HepG2 (cell line): Measurements from ENCODE around the gene TBC1D24. TPM values are rescaled to one million over a fixed set of nuclear protein-coding genes. Genes with fewer than 3 reads are reported as not detected.
A peak's percentile ranks its signal among the peaks of the same experiment; 100 is the strongest.

Source experiments
- CC2D1A ChIP-seq: sonication (generic); formaldehyde crosslinking; IDR thresholded peaks from 2 replicates; pipeline ENCODE4 v1.8.1; 2023; ENCODE audit warnings: mild to moderate bottlenecking, missing genetic modification reagents
- CCDC6 ChIP-seq: sonication (generic); formaldehyde crosslinking; IDR thresholded peaks from 2 replicates; pipeline ENCODE4 v1.8.1; 2022; ENCODE audit warnings: mild to moderate bottlenecking, missing genetic modification reagents, moderate library complexity
- CREB1 ChIP-seq, 2 experiments: fragments of 450-650 bp in 1 of 2; IDR thresholded peaks; 2 replicates each; pipeline ENCODE4 v1.6.1; 2016 to 2017; ENCODE audit warnings: control low read depth in 1 of 2, mild to moderate bottlenecking in 1 of 2, missing compliant biosample characterization in 1 of 2, missing genetic modification characterization in 1 of 2
- ISL2 ChIP-seq: sonication (generic); formaldehyde crosslinking; IDR thresholded peaks from 2 replicates; pipeline ENCODE4 v1.5.0; 2020; ENCODE audit warnings: missing genetic modification reagents
- NFYB ChIP-seq: sonication (generic); formaldehyde crosslinking; IDR thresholded peaks from 2 replicates; pipeline ENCODE4 v1.4.0; 2020; ENCODE audit warnings: missing genetic modification reagents
- PHF21A ChIP-seq: sonication (generic); formaldehyde crosslinking; IDR thresholded peaks from 2 replicates; pipeline ENCODE4 v1.5.0; 2020; ENCODE audit warnings: mild to moderate bottlenecking, missing genetic modification reagents
- POLR2AphosphoS5 ChIP-seq: IDR thresholded peaks from 2 replicates; pipeline ENCODE4 v1.6.1; 2012; ENCODE audit warnings: low read depth, low read length
- REST ChIP-seq, 2 experiments: IDR thresholded peaks; 2 replicates each; pipeline ENCODE4 v1.6.1; 2011 to 2012; ENCODE audit warnings: low read length in 2 of 2, borderline replicate concordance in 1 of 2, low read depth in 1 of 2, mild to moderate bottlenecking in 1 of 2, moderate library complexity in 1 of 2
- SIN3A ChIP-seq: IDR thresholded peaks from 2 replicates; pipeline ENCODE4 v1.6.1; 2011; ENCODE audit warnings: low read depth, mild to moderate bottlenecking, control low read depth, low read length, borderline replicate concordance
- SIX4 ChIP-seq: sonication (generic); formaldehyde crosslinking; IDR thresholded peaks from 2 replicates; pipeline ENCODE4 v1.4.0; 2020; ENCODE audit warnings: missing genetic modification reagents
- SRSF4 ChIP-seq: fragments of 200-400 bp; formaldehyde crosslinking; IDR thresholded peaks from one replicate; pipeline ENCODE4 v1.6.1; 2018; ENCODE audit warnings: mild to moderate bottlenecking, low read depth, low read length, moderate library complexity; ENCODE audit not compliant: poor library complexity, severe bottlenecking
- TARDBP ChIP-seq: sonication (generic); formaldehyde crosslinking; IDR thresholded peaks from 2 replicates; pipeline ENCODE4 v1.8.0; 2022; ENCODE audit warnings: mild to moderate bottlenecking, missing genetic modification reagents
- U2AF2 ChIP-seq: fragments of 200-400 bp; formaldehyde crosslinking; IDR thresholded peaks from 2 replicates; pipeline ENCODE4 v1.6.1; 2017; ENCODE audit warnings: low read depth, mild to moderate bottlenecking, low read length
- ZNF546 ChIP-seq: sonication (generic); formaldehyde crosslinking; conservative IDR thresholded peaks from 2 replicates; pipeline ENCODE4 v1.8.1; 2023; ENCODE audit warnings: mild to moderate bottlenecking, missing genetic modification reagents
- ZNF710 ChIP-seq: sonication (generic); formaldehyde crosslinking; IDR thresholded peaks from 2 replicates; pipeline ENCODE4 v1.5.0; 2020; ENCODE audit warnings: mild to moderate bottlenecking, missing genetic modification reagents, borderline replicate concordance
- ZNF747 ChIP-seq: sonication (generic); formaldehyde crosslinking; IDR thresholded peaks from 2 replicates; pipeline ENCODE4 v1.8.1; 2023; ENCODE audit warnings: missing genetic modification reagents, mild to moderate bottlenecking, borderline replicate concordance
- ZNF850 ChIP-seq: sonication (generic); formaldehyde crosslinking; conservative IDR thresholded peaks from 2 replicates; pipeline ENCODE4 v1.9.0; 2021; ENCODE audit warnings: mild to moderate bottlenecking, missing genetic modification reagents
- polyA plus RNA-seq, 8 experiments: library from polyadenylated mRNA; depleted of rRNA in 3 of 8; stranded (reverse) in 7 of 8; unstranded in 1 of 8; fragments of >200 nt; fragmentation: Illumina TruSeq in 4 of 8; extraction: Trizol in 4 of 8; gene quantifications; 2 replicates each; pipeline versions ENCODE4 v1.2.1 to v1.2.3, GENCODE V29; 2011 to 2016; ENCODE audit warnings: low read depth in 4 of 8, missing spikeins in 1 of 8, mixed read lengths in 1 of 8; ENCODE audit not compliant: insufficient read depth in 1 of 8
- total RNA-seq, 5 experiments: library from RNA; depleted of rRNA; stranded (reverse); fragments of >200 nt; fragmentation: Illumina TruSeq; extraction: Trizol; gene quantifications; 2 replicates each; pipeline ENCODE4 v1.2.3, GENCODE V29; 2016; ENCODE audit warnings: low read depth in 1 of 5
- TF ChIP-seq, protein P1 (sequence below): sonication (generic); formaldehyde crosslinking; conservative IDR thresholded peaks from 2 replicates; pipeline ENCODE4 v1.5.0; 2020; ENCODE audit warnings: missing genetic modification reagents
- TF ChIP-seq, protein P2 (sequence below): sonication (generic); formaldehyde crosslinking; IDR thresholded peaks from 2 replicates; pipeline ENCODE4 v1.5.0; 2020; ENCODE audit warnings: missing genetic modification reagents
- TF ChIP-seq, protein P3 (sequence below): sonication (generic); formaldehyde crosslinking; IDR thresholded peaks from 2 replicates; pipeline ENCODE4 v1.4.0; 2020; ENCODE audit warnings: missing genetic modification reagents

Gene TBC1D24
- total and polyA plus RNA-seq, 2 of the 13 experiments (the other 11 are each of a cell fraction or from before 2014, with no cell fraction given) = 7.7 to 13.7 TPM

GRCh38 chr16:2520097-2520783, 45.3 kb downstream of the TBC1D24 start, which contains the start of gene AMDHD2 (continued):
- no peak for TF ChIP-seq ZNF546 (CRISPR knock-in tag)
- no peak for TF ChIP-seq ZNF850 (CRISPR knock-in tag)
- no peak for TF ChIP-seq CC2D1A (CRISPR knock-in tag)
- TF ChIP-seq TARDBP = no peak
- TF ChIP-seq, protein P1, sequence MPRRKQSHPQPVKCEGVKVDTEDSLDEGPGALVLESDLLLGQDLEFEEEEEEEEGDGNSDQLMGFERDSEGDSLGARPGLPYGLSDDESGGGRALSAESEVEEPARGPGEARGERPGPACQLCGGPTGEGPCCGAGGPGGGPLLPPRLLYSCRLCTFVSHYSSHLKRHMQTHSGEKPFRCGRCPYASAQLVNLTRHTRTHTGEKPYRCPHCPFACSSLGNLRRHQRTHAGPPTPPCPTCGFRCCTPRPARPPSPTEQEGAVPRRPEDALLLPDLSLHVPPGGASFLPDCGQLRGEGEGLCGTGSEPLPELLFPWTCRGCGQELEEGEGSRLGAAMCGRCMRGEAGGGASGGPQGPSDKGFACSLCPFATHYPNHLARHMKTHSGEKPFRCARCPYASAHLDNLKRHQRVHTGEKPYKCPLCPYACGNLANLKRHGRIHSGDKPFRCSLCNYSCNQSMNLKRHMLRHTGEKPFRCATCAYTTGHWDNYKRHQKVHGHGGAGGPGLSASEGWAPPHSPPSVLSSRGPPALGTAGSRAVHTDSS (CRISPR knock-in tag) = no peak
- TF ChIP-seq SRSF4 = no peak
- no peak; the same call in 1 of the 2 replicates for TF ChIP-seq SIX4 (CRISPR knock-in tag)
- peak; percentile 62 for TF ChIP-seq POLR2AphosphoS5
- TF ChIP-seq U2AF2 = no peak
- TF ChIP-seq ZNF747 (CRISPR knock-in tag) = no peak
- TF ChIP-seq NFYB (CRISPR knock-in tag) = no peak
- no peak for TF ChIP-seq ISL2 (CRISPR knock-in tag)
- TF ChIP-seq, protein P2, sequence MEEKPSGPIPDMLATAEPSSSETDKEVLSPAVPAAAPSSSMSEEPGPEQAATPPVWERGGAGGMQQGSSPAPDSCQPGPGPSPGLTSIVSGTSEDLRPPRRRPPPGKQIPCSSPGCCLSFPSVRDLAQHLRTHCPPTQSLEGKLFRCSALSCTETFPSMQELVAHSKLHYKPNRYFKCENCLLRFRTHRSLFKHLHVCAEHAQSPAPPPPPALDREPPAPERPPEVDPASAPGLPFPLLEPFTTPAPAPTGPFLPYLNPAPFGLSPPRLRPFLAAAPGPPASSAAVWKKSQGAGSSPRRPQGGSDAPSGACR = no peak
- peak in 1 of 2 experiments; percentile 24; a peak in 1 of 4 replicates for TF ChIP-seq REST (IDR thresholded peaks at IDR 0.05; ENCODE audit: borderline replicate concordance in 1 of 2, low read depth in 1 of 2, low read length in 2 of 2)
- TF ChIP-seq CREB1 (IDR thresholded peaks at IDR 0.05) = peak; percentile 25; the same call in 1 of the 2 replicates
- no peak for TF ChIP-seq CREB1 (CRISPR knock-in tag; IDR thresholded peaks at IDR 0.05)
- no peak for TF ChIP-seq PHF21A
- TF ChIP-seq, protein P3, sequence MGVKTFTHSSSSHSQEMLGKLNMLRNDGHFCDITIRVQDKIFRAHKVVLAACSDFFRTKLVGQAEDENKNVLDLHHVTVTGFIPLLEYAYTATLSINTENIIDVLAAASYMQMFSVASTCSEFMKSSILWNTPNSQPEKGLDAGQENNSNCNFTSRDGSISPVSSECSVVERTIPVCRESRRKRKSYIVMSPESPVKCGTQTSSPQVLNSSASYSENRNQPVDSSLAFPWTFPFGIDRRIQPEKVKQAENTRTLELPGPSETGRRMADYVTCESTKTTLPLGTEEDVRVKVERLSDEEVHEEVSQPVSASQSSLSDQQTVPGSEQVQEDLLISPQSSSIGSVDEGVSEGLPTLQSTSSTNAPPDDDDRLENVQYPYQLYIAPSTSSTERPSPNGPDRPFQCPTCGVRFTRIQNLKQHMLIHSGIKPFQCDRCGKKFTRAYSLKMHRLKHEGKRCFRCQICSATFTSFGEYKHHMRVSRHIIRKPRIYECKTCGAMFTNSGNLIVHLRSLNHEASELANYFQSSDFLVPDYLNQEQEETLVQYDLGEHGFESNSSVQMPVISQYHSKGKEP (CRISPR knock-in tag) = no peak
- no peak for TF ChIP-seq ZNF710
- peak; percentile 66; the same call in 1 of the 2 replicates for TF ChIP-seq CCDC6 (CRISPR knock-in tag)
- peak; percentile 89; the same call in 1 of the 2 replicates for TF ChIP-seq SIN3A
